Kidney (tissue), 14 donors: ENCODE data around the gene SMC6. TPM values are rescaled to one million over a fixed set of nuclear protein-coding genes. Genes with fewer than 3 reads are reported as not detected.

Experiments used
- DNase-seq, 5 donors: peaks; one replicate each; pipeline ENCODE4 v3.0.0-alpha.2; 2013 to 2020
- FAIRE-seq: peaks from 2 replicates; lab custom pipeline; 2012; peaks lifted over from hg19 to GRCh38; lab: Jason Lieb, UNC
- H3K27ac ChIP-seq, 2 donors: one replicate each; pipeline ENCODE4 v1.7.0; 2013; ENCODE audit warnings: low read depth in 2 of 2, low read length in 2 of 2, inconsistent platforms in 1 of 2
- H3K27me3 ChIP-seq: one replicate; pipeline ENCODE4 v1.7.1; 2013; ENCODE audit warnings: low read length, inconsistent platforms; ENCODE audit not compliant: control insufficient read depth, insufficient read depth
- H3K36me3 ChIP-seq, 3 donors: one replicate each; pipeline versions ENCODE4 v1.7.0 to v1.7.1; 2013; ENCODE audit warnings: low read length in 3 of 3, control low read depth in 1 of 3, inconsistent platforms in 1 of 3; ENCODE audit not compliant: insufficient read depth in 3 of 3, control insufficient read depth in 2 of 3
- H3K4me1 ChIP-seq, 3 donors: one replicate each; pipeline versions ENCODE4 v1.7.0 to v1.7.1; 2013; ENCODE audit warnings: low read length in 3 of 3, inconsistent platforms in 1 of 3, low read depth in 1 of 3; ENCODE audit not compliant: control insufficient read depth in 2 of 3, insufficient read depth in 2 of 3
- H3K4me3 ChIP-seq, 3 donors: one replicate each; pipeline versions ENCODE4 v1.7.0 to v1.8.1; 2013; ENCODE audit warnings: low read length in 3 of 3, control low read depth in 1 of 3, inconsistent platforms in 1 of 3
- H3K9ac ChIP-seq, 3 donors: one replicate each; pipeline versions ENCODE4 v1.7.0 to v1.7.1; 2013; ENCODE audit warnings: low read length in 3 of 3, control low read depth in 1 of 3, inconsistent platforms in 1 of 3
- H3K9me3 ChIP-seq, 3 donors: one replicate each; pipeline versions ENCODE4 v1.7.0 to v1.7.1; 2013; ENCODE audit warnings: low read length in 3 of 3, control low read depth in 1 of 3, inconsistent platforms in 1 of 3; ENCODE audit not compliant: control insufficient read depth in 2 of 3, insufficient read depth in 1 of 3
- CTCF ChIP-seq: IDR thresholded peaks from 3 replicates; pipeline ENCODE4 v1.5.1; 2012; ENCODE audit warnings: mild to moderate bottlenecking, moderate library complexity, borderline replicate concordance; ENCODE audit not compliant: insufficient read depth; ENCODE audit errors: extremely low read depth
- intact Hi-C: fragments of 100-400 bp; cut with DNase I; formaldehyde crosslinking; loops from one replicate; pipeline ENCODE4 v1.11.1; 2022
- polyA plus RNA-seq: library from polyadenylated mRNA; stranded (reverse); fragments of 350-450 nt; fragmentation: Illumina TruSeq; extraction: RNeasy Lipid Tissue Mini Kit (QIAGEN cat#74804); gene quantifications from one replicate; pipeline ENCODE4 v1.2.3, GENCODE V29; 2014; ENCODE audit warnings: low read depth, low replicate concordance; ENCODE audit not compliant: insufficient read depth
- total RNA-seq: library from RNA; stranded (reverse); fragmentation: NEBNext Ultra II Directional; extraction: Animal tissue kit (Norgen Biotek cat#: 25700); gene quantifications from one replicate; pipeline ENCODE4 v1.2.1, GENCODE V29; 2021
- donor health status: control.
- donor health status: control.
- donor health status: control.
- donor health status: control.
- donor health status: control.
- donor health status: DM: yes; HTN: yes; CAD: no.
- donor health status: Normal renal cell carcinoma (clear cell type).

SMC6 gene
- total and polyA plus RNA-seq, 2 donors from 2014 or later: 4.8 to 16.3 TPM

DNA sequence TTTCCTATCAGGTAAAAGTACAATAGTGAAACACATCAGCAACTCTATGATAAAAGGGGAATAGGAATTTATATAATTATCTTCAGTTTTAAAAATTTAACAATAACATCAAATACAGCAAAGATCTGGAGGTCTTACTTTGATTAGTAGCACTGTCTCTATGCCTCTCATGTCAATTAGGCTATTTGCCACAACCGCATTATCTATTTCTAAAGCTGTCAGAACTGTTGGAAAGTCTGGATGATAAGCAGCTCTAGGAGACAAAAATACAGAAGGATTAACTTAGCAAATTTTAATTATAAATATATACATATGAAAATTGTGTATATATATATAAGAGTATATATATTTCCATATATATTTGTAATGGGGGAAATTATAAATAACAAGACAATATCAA is 45.1 kb downstream of the SMC6 start:
- FAIRE-seq: no peak
- Histone ChIP-seq H3K9ac (no peak overlapping the region), H3K27me3 (no peaks in the 10 kb centered on the region), H3K27ac (no peak overlapping the region), H3K9me3 (no peaks in the 10 kb centered on the region), H3K4me3 (no peak overlapping the region), H3K36me3 (peaks cover 4 to 14% (median 6%) of the 10 kb centered on the region in 3 donors), H3K4me1 (no peaks in the 10 kb centered on the region)
- intact Hi-C loops: no loop called here
- DNase-seq: no peak
- no peak for TF ChIP-seq CTCF

DNA sequence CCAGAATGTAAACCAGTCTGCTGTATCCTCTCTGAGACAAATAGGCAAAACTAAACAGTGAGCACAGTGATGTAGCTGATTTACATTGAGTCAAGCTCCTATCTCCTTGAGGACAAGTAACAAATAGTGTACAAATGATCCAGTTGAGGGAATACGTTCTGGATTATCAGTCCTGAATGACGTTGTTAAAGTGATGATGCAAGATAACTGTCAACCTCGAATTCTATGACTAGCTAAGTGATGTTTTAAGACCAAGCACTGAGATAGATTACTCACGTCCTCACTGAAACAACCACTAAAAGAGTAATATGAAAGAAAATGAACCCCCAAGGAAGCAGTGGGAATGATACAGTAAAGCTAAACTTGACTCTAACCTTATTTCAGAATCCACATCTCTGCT is 46.8 kb downstream of the SMC6 start:
- Histone ChIP-seq H3K27ac (no peak overlapping the region), H3K36me3 (peaks cover 3 to 10% (median 4%) of the 10 kb centered on the region in 3 donors), H3K4me3 (no peak overlapping the region), H3K27me3 (no peaks in the 10 kb centered on the region), H3K4me1 (no peaks in the 10 kb centered on the region), H3K9me3 (no peaks in the 10 kb centered on the region), H3K9ac (no peak overlapping the region)
- FAIRE-seq: no peak
- TF ChIP-seq CTCF: no peak
- DNase-seq: no peak
- intact Hi-C loops: no loop called here

DNA sequence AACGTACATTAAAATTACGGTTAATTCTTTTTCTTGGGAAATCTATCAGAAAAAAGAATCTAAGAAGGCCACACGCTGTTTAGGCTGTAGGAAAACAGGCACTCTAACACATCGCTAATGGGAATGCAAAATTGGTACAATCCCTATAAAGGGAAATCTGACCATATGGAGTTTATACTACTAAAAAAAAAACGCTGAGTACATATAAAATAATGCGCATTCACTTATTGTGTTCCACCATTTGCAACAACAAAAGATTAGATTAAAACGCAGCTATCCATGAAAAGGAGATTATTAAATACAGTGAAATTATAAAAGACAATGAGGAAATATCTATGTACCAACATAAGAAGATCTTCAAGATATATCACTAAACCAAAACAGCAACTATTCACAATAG is 62.8 kb downstream of the SMC6 start:
- Histone ChIP-seq H3K36me3 (peaks cover 5 to 7% (median 6%) of the 10 kb centered on the region in 3 donors), H3K4me1 (no peaks in the 10 kb centered on the region), H3K9ac (no peak overlapping the region), H3K4me3 (no peak overlapping the region), H3K9me3 (no peaks in the 10 kb centered on the region), H3K27ac (no peak overlapping the region), H3K27me3 (no peaks in the 10 kb centered on the region)
- FAIRE-seq: no peak
- no peak for DNase-seq
- intact Hi-C loops: no loop called here
- no peak for TF ChIP-seq CTCF

DNA sequence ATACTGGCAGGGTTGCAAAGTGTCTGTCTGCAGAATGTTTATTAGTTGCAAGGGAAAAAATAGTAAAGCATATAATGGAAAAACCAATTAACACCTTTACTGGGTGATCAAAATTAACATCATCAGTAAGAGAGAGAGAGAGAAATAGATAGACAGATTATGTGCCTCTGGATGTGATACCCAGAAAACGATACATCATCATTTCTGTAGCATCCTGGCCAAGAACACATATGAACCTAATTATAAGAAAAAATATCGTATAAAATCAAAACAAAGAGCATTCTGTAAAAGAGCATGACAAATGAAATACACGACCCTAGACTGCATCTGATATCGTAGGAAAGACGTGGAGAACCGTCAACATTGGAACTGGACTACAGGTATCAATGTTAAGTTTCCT is 64.6 kb downstream of the SMC6 start:
- Histone ChIP-seq H3K4me3 (no peak overlapping the region), H3K4me1 (no peaks in the 10 kb centered on the region), H3K27me3 (no peaks in the 10 kb centered on the region), H3K9me3 (no peaks in the 10 kb centered on the region), H3K9ac (no peak overlapping the region), H3K27ac (no peak overlapping the region), H3K36me3 (peaks cover 0 to 5% (median 4%) of the 10 kb centered on the region in 3 donors)
- intact Hi-C loops: no loop called here
- no peak for FAIRE-seq
- no peak for DNase-seq
- TF ChIP-seq CTCF: no peak
